Measurements from ENCODE around the gene HOXA1. TPM values are rescaled to one million over a fixed set of nuclear protein-coding genes. Genes with fewer than 3 reads are reported as not detected.

HOXA1 gene
- polyA plus RNA-seq, 4 donors, result 0.49 to 4.5 (median 0.81) TPM; not detected in 1

DNA sequence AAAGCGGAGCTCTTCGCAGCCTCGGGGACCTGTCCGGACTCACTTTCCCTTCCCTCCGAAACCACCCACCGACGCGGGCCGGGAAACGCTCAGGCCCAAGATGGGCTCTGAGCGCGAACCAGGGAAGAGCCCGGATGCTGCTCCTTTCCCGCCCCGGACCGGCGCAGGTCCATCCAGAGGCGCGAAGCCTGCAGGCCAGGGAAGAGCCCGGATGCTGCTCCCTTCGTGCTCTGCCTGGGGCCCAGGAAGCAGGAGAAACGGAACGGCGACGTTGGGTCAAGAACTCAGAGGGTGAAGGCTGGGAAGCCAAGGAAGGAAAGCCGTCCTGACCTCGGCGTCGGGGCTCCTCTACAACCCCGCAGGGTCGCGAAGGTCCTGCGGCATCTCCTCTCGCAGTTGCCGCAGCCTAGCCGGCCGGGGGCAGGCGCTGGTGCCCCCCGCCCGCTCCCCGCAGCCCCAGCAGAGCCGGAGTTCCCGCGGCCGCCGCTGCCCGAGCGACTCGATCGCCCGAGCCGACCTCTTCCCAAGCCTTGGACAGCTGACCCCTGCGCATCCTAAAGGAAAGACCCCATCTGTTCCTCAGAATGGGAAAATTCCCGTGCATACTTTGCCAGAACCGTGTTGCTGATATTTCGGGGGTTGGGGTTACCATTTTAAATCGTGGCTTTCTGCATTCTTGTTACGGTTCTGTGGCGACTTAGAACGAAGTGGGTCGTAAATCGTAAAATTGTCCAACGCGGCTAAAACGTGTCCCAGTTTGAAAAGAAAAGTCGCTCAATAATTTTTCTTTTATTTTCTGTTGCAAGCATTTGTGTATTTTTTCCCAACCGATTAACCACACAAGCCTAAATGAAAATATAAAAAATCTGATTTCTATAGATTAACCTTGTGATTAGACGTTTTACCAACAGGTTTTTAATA lies 7.5 kb downstream of the HOXA1 start:
- DNase-seq (no peak), FAIRE-seq (no peak)
- Histone ChIP-seq H3K27me3 (ENCODE audit: control insufficient read depth in 3 of 3, insufficient read depth in 3 of 3, low read length in 3 of 3) (peaks cover 0 to 40% (median 11%) of the 10 kb centered on the region in 3 donors), H3K9me3 (ENCODE audit: control insufficient read depth in 2 of 2, insufficient read depth in 1 of 2, low read depth in 1 of 2, low read length in 1 of 2) (peaks cover 0 to 8% of the 10 kb centered on the region in 2 donors), H3K4me3 (ENCODE audit: low read depth in 1 of 3, low read length in 3 of 3) (no peak overlapping the region), H3K4me1 (ENCODE audit: control insufficient read depth in 3 of 3, insufficient read depth in 2 of 3, low read depth in 1 of 3, low read length in 2 of 3) (no peaks in the 10 kb centered on the region), H3K36me3 (ENCODE audit: control insufficient read depth in 3 of 3, insufficient read depth in 2 of 3, low read depth in 1 of 3, low read length in 3 of 3) (no peaks in the 10 kb centered on the region), H3K27ac (ENCODE audit: low read depth in 1 of 3, low read length in 2 of 3) (no peak overlapping the region)
- WGBS, 3 donors, result 39 to 66% (median 55%) methylated on average over 57 to 68 of the region's 68 CpGs

DNA sequence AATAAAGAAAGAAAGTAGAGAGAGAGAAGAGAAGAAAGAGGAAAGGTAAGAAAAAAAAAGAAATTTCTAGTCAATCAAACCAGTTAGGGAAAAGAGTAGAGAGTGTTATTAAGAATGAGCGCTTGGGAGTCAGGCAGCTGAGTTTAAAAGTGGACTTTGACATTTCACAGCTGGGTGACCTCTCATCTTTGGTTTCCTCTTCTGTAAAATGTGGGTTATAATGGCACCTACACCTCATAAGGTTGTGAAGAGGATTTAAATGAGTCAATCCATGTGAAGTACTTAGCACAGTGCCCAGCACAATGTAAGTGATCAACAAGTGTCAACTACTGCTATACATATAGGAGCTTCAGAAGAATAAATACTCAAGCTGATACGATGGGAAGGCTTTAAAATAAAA lies 12.2 kb downstream of the HOXA1 start:
- 73 to 84% (median 84%) methylated on average over 2 of the region's 2 CpGs for WGBS, 3 donors
- Histone ChIP-seq H3K4me3 (ENCODE audit: low read depth in 1 of 3, low read length in 3 of 3) (no peak overlapping the region), H3K27me3 (ENCODE audit: control insufficient read depth in 3 of 3, insufficient read depth in 3 of 3, low read length in 3 of 3) (peaks cover 0 to 13% (median 3%) of the 10 kb centered on the region in 3 donors), H3K4me1 (ENCODE audit: control insufficient read depth in 3 of 3, insufficient read depth in 2 of 3, low read depth in 1 of 3, low read length in 2 of 3) (peaks cover 0 to 2% (median 0%) of the 10 kb centered on the region in 3 donors), H3K36me3 (ENCODE audit: control insufficient read depth in 3 of 3, insufficient read depth in 2 of 3, low read depth in 1 of 3, low read length in 3 of 3) (no peaks in the 10 kb centered on the region), H3K9me3 (ENCODE audit: control insufficient read depth in 2 of 2, insufficient read depth in 1 of 2, low read depth in 1 of 2, low read length in 1 of 2) (peaks cover 0 to 8% of the 10 kb centered on the region in 2 donors), H3K27ac (ENCODE audit: low read depth in 1 of 3, low read length in 2 of 3) (no peak overlapping the region)
- no peak for DNase-seq
- FAIRE-seq, result no peak

DNA sequence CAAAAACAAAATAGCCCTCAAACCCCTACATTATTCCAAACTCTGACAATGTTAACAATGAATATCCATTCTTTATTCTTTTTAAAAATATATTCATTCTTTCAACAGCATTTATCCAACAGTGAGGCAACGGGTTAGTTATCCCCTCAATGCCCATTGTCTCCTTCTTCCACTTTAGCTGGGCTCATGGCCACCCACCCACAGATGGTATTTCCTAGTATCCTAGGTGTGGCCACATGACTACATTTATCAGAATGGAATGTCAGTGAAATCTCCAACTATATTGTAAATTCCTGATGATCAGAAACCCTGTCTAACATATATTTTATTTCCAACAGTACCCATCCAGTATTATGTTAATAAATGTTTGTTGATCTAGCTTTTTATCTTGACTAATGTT lies 13.6 kb downstream of the HOXA1 start:
- FAIRE-seq (no peak), DNase-seq (no peak)
- Histone ChIP-seq H3K27me3 (ENCODE audit: control insufficient read depth in 3 of 3, insufficient read depth in 3 of 3, low read length in 3 of 3) (peaks cover 0 to 2% (median 0%) of the 10 kb centered on the region in 3 donors), H3K9me3 (ENCODE audit: control insufficient read depth in 2 of 2, insufficient read depth in 1 of 2, low read depth in 1 of 2, low read length in 1 of 2) (no peaks in the 10 kb centered on the region), H3K4me3 (ENCODE audit: low read depth in 1 of 3, low read length in 3 of 3) (no peak overlapping the region), H3K36me3 (ENCODE audit: control insufficient read depth in 3 of 3, insufficient read depth in 2 of 3, low read depth in 1 of 3, low read length in 3 of 3) (no peaks in the 10 kb centered on the region), H3K27ac (ENCODE audit: low read depth in 1 of 3, low read length in 2 of 3) (no peak overlapping the region), H3K4me1 (ENCODE audit: control insufficient read depth in 3 of 3, insufficient read depth in 2 of 3, low read depth in 1 of 3, low read length in 2 of 3) (peaks cover 0 to 2% (median 0%) of the 10 kb centered on the region in 3 donors)
- WGBS, 3 donors, result 73 to 95% (median 91%) methylated on average over 1 of the region's 1 CpG

- H3K27me3 ChIP-seq (ENCODE audit: control insufficient read depth in 3 of 3, insufficient read depth in 3 of 3, low read length in 3 of 3), result no peaks in the 10 kb centered on the region
- no peak overlapping the region for H3K27ac ChIP-seq (ENCODE audit: low read depth in 1 of 3, low read length in 2 of 3)
- DNase-seq (peak in 1 of 2 donors; percentile 48), FAIRE-seq (no peak)
- peaks cover 0 to 2% (median 0%) of the 10 kb centered on the region in 3 donors for H3K4me1 ChIP-seq (ENCODE audit: control insufficient read depth in 3 of 3, insufficient read depth in 2 of 3, low read depth in 1 of 3, low read length in 2 of 3)
- WGBS, 3 donors, result 62 to 80% (median 77%) methylated on average over 4 of the region's 4 CpGs
- H3K9me3 ChIP-seq (ENCODE audit: control insufficient read depth in 2 of 2, insufficient read depth in 1 of 2, low read depth in 1 of 2, low read length in 1 of 2), result no peaks in the 10 kb centered on the region
- H3K4me3 ChIP-seq (ENCODE audit: low read depth in 1 of 3, low read length in 3 of 3), result no peak overlapping the region
- no peaks in the 10 kb centered on the region for H3K36me3 ChIP-seq (ENCODE audit: control insufficient read depth in 3 of 3, insufficient read depth in 2 of 3, low read depth in 1 of 3, low read length in 3 of 3)
Observed at GRCh38 chr7:27080844-27081436, 14.9 kb downstream of the HOXA1 start.

GRCh38 chr7:27079234-27079975 lies 16.4 kb downstream of the HOXA1 start:
- H3K27ac ChIP-seq (ENCODE audit: low read depth in 1 of 3, low read length in 2 of 3), result no peak overlapping the region
- FAIRE-seq, result no peak

DNA sequence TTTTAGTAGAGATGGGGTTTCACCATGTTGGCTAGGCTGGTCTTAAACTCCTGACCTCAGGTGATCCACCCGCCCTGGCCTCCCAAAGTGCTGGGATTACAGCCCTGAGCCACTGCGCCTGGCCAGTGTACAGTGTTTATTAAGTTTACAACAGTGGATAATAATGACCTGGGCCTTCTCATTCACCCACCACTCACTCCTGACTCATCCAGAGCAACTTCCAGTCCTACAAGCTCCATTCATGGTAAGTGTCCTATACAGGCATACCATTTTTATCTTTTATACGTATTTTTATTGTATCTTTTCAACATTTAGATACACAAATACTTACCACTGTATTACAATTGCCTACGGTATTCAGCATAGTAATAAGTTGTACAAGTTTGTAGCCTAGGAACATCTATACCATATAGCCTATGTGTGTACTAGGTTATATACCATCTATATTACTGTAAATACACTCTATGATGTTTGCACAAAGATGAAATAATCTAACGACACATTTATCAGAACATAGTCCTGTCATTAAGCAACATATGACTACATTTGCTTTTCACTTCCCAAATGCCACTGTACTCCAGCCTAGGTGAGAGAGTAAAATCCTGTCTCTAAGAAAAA lies 17.1 kb downstream of the HOXA1 start:
- FAIRE-seq (no peak), DNase-seq (no peak)
- Histone ChIP-seq H3K4me3 (ENCODE audit: low read depth in 1 of 3, low read length in 3 of 3) (no peak overlapping the region), H3K9me3 (ENCODE audit: control insufficient read depth in 2 of 2, insufficient read depth in 1 of 2, low read depth in 1 of 2, low read length in 1 of 2) (no peaks in the 10 kb centered on the region), H3K27me3 (ENCODE audit: control insufficient read depth in 3 of 3, insufficient read depth in 3 of 3, low read length in 3 of 3) (no peaks in the 10 kb centered on the region), H3K36me3 (ENCODE audit: control insufficient read depth in 3 of 3, insufficient read depth in 2 of 3, low read depth in 1 of 3, low read length in 3 of 3) (no peaks in the 10 kb centered on the region), H3K4me1 (ENCODE audit: control insufficient read depth in 3 of 3, insufficient read depth in 2 of 3, low read depth in 1 of 3, low read length in 2 of 3) (peaks cover 0 to 4% (median 2%) of the 10 kb centered on the region in 3 donors), H3K27ac (ENCODE audit: low read depth in 1 of 3, low read length in 2 of 3) (no peak overlapping the region)
- 79 to 89% (median 81%) methylated on average over 5 of the region's 5 CpGs for WGBS, 3 donors

More at GRCh38 chr7:27079234-27079975, 16.4 kb downstream of the HOXA1 start:
- DNase-seq, result peak in 1 of 2 donors; percentile 31
- H3K27me3 ChIP-seq (ENCODE audit: control insufficient read depth in 3 of 3, insufficient read depth in 3 of 3, low read length in 3 of 3), result no peaks in the 10 kb centered on the region
- no peak overlapping the region for H3K4me3 ChIP-seq (ENCODE audit: low read depth in 1 of 3, low read length in 3 of 3)
- no peaks in the 10 kb centered on the region for H3K36me3 ChIP-seq (ENCODE audit: control insufficient read depth in 3 of 3, insufficient read depth in 2 of 3, low read depth in 1 of 3, low read length in 3 of 3)
- 91 to 94% (median 93%) methylated on average over 1 of the region's 1 CpG for WGBS, 3 donors
- H3K4me1 ChIP-seq (ENCODE audit: control insufficient read depth in 3 of 3, insufficient read depth in 2 of 3, low read depth in 1 of 3, low read length in 2 of 3), result peaks cover 0 to 3% (median 2%) of the 10 kb centered on the region in 3 donors
- no peaks in the 10 kb centered on the region for H3K9me3 ChIP-seq (ENCODE audit: control insufficient read depth in 2 of 2, insufficient read depth in 1 of 2, low read depth in 1 of 2, low read length in 1 of 2)

GRCh38 chr7:27073076-27073475 lies 22.7 kb downstream of the HOXA1 start:
- Histone ChIP-seq H3K36me3 (ENCODE audit: control insufficient read depth in 3 of 3, insufficient read depth in 2 of 3, low read depth in 1 of 3, low read length in 3 of 3) (no peaks in the 10 kb centered on the region), H3K4me1 (ENCODE audit: control insufficient read depth in 3 of 3, insufficient read depth in 2 of 3, low read depth in 1 of 3, low read length in 2 of 3) (peaks cover 0 to 4% (median 0%) of the 10 kb centered on the region in 3 donors), H3K27me3 (ENCODE audit: control insufficient read depth in 3 of 3, insufficient read depth in 3 of 3, low read length in 3 of 3) (no peaks in the 10 kb centered on the region), H3K4me3 (ENCODE audit: low read depth in 1 of 3, low read length in 3 of 3) (no peak overlapping the region), H3K27ac (ENCODE audit: low read depth in 1 of 3, low read length in 2 of 3) (no peak overlapping the region), H3K9me3 (ENCODE audit: control insufficient read depth in 2 of 2, insufficient read depth in 1 of 2, low read depth in 1 of 2, low read length in 1 of 2) (no peaks in the 10 kb centered on the region)
- no peak for DNase-seq
- FAIRE-seq, result no peak

Data from small intestine (tissue), 7 donors.